Suprapubic skin (tissue), 3 donors: ENCODE measurements around the gene HELT.

Source experiments
- CTCF ChIP-seq, 2 donors: fragments of 200-600 bp in 1 of 2; fragments of 450-650 bp in 1 of 2; sonication (generic) in 1 of 2; IDR thresholded peaks; one replicate each; pipeline ENCODE4 v1.5.1; 2016 to 2019; ENCODE audit warnings: antibody characterized with exemption in 2 of 2, mild to moderate bottlenecking in 1 of 2, moderate library complexity in 1 of 2
- EP300 ChIP-seq: sonication (generic); formaldehyde crosslinking; IDR thresholded peaks from one replicate; pipeline ENCODE4 v1.6.1; 2017; ENCODE audit warnings: antibody characterized with exemption
- POLR2A ChIP-seq, 2 donors: fragments of 450-650 bp; IDR thresholded peaks; one replicate each; pipeline ENCODE4 v1.6.1; 2017; ENCODE audit warnings: antibody characterized with exemption in 2 of 2, mild to moderate bottlenecking in 2 of 2, moderate library complexity in 2 of 2

GRCh38 chr4:185061610-185062009 lies 43.3 kb downstream of the HELT start:
- TF ChIP-seq POLR2A (IDR thresholded peaks at IDR 0.05) (no peak), CTCF (IDR thresholded peaks at IDR 0.05) (no peak), EP300 (no peak)
